ENCODE measurements around the gene RRM2.

Gene RRM2

GRCh38 chr2:10080536-10081304, 41.8 kb upstream of the RRM2 start:
- no peak for DNase-seq (ENCODE audit: low read depth in 1 of 2, low spot score in 1 of 2)
- Histone ChIP-seq H3K4me3 (replicated peaks; ENCODE audit: insufficient read depth, low read length) (no peak overlapping the region), H3K27me3 (ENCODE audit: insufficient read depth, poor library complexity, severe bottlenecking) (peaks cover 51% of the 10 kb centered on the region), H3K27ac (replicated peaks) (no peak overlapping the region)
- TF ChIP-seq CTCF (IDR thresholded peaks at IDR 0.05; ENCODE audit: insufficient read depth, low read length) (no peak), SPI1 (IDR thresholded peaks at IDR 0.05; ENCODE audit: borderline replicate concordance, low read depth) (no peak), POLR2AphosphoS5 (IDR thresholded peaks at IDR 0.05; ENCODE audit: low read depth) (no peak), GABPA (IDR thresholded peaks at IDR 0.05; ENCODE audit: low read depth) (no peak)
- TF ChIP-seq, protein P1, sequence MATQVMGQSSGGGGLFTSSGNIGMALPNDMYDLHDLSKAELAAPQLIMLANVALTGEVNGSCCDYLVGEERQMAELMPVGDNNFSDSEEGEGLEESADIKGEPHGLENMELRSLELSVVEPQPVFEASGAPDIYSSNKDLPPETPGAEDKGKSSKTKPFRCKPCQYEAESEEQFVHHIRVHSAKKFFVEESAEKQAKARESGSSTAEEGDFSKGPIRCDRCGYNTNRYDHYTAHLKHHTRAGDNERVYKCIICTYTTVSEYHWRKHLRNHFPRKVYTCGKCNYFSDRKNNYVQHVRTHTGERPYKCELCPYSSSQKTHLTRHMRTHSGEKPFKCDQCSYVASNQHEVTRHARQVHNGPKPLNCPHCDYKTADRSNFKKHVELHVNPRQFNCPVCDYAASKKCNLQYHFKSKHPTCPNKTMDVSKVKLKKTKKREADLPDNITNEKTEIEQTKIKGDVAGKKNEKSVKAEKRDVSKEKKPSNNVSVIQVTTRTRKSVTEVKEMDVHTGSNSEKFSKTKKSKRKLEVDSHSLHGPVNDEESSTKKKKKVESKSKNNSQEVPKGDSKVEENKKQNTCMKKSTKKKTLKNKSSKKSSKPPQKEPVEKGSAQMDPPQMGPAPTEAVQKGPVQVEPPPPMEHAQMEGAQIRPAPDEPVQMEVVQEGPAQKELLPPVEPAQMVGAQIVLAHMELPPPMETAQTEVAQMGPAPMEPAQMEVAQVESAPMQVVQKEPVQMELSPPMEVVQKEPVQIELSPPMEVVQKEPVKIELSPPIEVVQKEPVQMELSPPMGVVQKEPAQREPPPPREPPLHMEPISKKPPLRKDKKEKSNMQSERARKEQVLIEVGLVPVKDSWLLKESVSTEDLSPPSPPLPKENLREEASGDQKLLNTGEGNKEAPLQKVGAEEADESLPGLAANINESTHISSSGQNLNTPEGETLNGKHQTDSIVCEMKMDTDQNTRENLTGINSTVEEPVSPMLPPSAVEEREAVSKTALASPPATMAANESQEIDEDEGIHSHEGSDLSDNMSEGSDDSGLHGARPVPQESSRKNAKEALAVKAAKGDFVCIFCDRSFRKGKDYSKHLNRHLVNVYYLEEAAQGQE (IDR thresholded peaks at IDR 0.05; ENCODE audit: insufficient replicate concordance, low read depth): no peak

- H3K27me3 ChIP-seq (ENCODE audit: insufficient read depth, poor library complexity, severe bottlenecking): peaks cover 37% of the 10 kb centered on the region
- TF ChIP-seq GABPA (IDR thresholded peaks at IDR 0.05; ENCODE audit: low read depth): no peak
- no peak for TF ChIP-seq SPI1 (IDR thresholded peaks at IDR 0.05; ENCODE audit: borderline replicate concordance, low read depth)
- TF ChIP-seq, protein P1 (IDR thresholded peaks at IDR 0.05; ENCODE audit: insufficient replicate concordance, low read depth): no peak
- no peak for TF ChIP-seq CTCF (IDR thresholded peaks at IDR 0.05; ENCODE audit: insufficient read depth, low read length)
- TF ChIP-seq POLR2AphosphoS5 (IDR thresholded peaks at IDR 0.05; ENCODE audit: low read depth): no peak
- H3K27ac ChIP-seq (replicated peaks): no peak overlapping the region
- H3K4me3 ChIP-seq (replicated peaks; ENCODE audit: insufficient read depth, low read length): no peak overlapping the region
- DNase-seq (ENCODE audit: low read depth in 1 of 2, low spot score in 1 of 2): no peak
Measured at GRCh38 chr2:10083046-10083445, 39.5 kb upstream of the RRM2 start.

DNA sequence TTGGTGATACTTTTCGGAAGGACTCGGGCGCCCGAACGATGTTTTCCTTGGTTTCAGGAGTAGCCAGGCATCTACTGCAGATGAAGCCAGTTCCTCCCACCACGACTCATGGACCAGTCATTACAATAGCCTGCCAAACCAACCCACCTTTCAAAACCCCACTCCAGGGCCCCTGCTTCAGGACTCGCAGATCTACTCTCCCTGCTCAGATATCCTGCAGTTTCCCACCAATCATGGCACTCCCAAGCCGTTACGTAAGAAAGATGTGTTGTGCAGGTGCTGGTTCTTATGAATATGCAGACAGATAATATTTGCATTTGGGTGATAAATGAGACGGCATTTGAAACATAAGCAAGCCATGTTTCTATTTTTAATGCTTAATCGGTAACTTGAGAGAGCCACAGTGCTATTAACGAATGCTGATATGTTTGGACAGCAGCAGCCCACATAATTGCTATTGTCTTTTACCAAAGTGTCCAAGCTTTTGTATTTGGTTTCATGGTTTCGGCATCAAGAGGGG, 38.8 kb upstream of the RRM2 start:
- no peak for DNase-seq (ENCODE audit: low read depth in 1 of 2, low spot score in 1 of 2)
- Histone ChIP-seq H3K27ac (replicated peaks) (no peak overlapping the region), H3K4me3 (replicated peaks; ENCODE audit: insufficient read depth, low read length) (no peak overlapping the region), H3K27me3 (ENCODE audit: insufficient read depth, poor library complexity, severe bottlenecking) (peaks cover 30% of the 10 kb centered on the region)
- TF ChIP-seq, protein P1 (IDR thresholded peaks at IDR 0.05; ENCODE audit: insufficient replicate concordance, low read depth): peak; percentile 50
- TF ChIP-seq GABPA (IDR thresholded peaks at IDR 0.05; ENCODE audit: low read depth): no peak
